SKM-1 (cell line): ENCODE results near the gene IL12RB1.

ENCODE experiments used
- DNase-seq: peaks from one replicate; lab custom pipeline; 2025; ENCODE audit not compliant: unreplicated experiment; lab: John Stamatoyannopoulos, UW

IL12RB1 gene

DNA sequence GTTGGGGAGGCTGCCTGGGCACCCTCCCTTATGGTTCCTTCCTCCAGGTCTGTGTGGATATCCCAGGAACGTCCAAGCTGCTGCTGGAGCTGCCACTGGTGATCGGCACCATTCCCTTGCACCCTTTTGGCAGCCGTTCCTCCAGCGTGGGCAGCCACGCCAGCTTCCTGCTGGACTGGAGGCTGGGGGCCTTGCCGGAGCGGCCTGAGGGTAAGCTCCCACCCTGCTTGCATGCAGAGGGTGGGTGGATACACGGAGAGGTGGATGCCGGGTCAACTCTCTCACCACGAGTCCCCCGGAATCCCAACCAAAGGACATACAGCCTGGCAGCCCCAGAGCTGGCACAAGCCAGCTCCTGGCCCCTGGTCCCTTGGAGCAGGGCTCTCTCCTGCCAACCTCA lies 76.6 kb downstream of the IL12RB1 start:
- no peak for DNase-seq

DNA sequence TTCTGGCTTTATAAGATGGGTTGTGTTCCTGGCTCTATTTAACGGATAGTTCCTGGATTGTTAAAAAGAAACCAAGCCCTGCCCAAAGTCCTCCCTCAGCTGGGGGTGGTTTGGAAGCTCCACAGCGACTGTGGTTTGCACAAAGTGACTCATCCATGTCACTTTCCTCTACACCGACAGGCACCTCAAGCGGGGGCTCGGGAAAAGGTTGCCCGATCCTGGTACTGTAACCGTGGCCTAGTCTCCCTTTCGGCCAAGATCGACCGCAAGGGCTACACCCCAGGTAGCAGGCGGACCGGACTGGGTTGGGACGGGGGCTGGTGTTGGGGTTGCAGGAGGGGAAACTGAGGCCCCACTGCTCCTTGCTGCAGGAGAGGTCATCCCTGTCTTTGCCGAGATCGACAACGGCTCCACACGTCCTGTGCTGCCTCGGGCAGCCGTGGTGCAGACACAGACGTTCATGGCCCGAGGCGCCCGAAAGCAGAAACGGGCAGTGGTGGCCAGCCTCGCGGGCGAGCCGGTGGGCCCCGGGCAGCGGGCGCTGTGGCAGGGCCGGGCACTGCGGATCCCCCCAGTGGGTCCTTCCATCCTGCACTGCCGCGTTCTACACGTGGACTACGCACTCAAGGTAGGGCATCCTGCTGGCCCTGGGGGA lies 77.2 kb downstream of the IL12RB1 start:
- no peak for DNase-seq
